ENCODE measurements around the gene WNK3.

WNK3 gene

DNA sequence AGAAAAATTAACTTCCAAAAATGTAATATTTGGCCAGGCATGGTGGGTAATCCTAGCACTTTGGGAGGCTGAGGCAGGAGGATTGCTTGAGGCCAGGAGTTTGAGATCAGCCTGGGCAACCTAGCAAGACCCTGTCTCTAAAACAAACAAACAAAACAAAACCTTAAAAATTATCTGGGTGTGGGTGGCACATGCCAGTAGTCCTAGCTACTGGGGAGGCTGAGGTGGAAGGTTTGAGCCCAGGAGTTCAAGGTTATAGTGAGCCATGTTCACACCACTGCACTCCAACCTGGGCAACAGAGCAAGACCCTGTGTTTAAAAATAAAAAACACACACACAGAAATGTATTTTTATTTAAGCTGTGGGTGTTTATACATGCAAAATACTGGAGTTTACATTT lies 186.8 kb downstream of the WNK3 start:
- DNase-seq (ENCODE audit: low read depth in 2 of 2) = no peak

DNA sequence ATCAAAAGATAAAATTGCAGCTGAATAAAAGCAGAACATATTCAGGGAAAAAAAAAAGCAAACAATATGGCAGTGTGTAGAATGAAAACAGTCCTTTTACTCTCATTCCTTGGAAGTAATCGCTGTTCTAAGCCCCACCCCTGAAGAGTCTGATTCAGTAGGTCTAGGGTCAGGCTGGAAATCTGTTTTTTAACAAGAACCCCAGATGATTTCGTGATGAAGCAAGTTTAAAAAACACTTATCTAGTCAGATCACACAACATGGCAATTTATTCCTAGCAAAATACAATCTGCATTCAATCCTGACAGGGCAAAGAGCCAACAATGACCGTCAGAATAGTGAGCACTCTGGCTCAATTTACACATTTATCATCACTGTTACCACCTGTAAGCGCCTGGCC lies 190.9 kb downstream of the WNK3 start:
- DNase-seq (ENCODE audit: low read depth in 2 of 2) = no peak

GRCh38 chrX:54157561-54157960 lies 200.3 kb downstream of the WNK3 start:
- no peak for DNase-seq (ENCODE audit: low read depth in 2 of 2)

All from stimulated activated CD8-positive, alpha-beta memory T cell treated with anti-CD3 and anti-CD28 coated beads, Interleukin-2, amount 100 ng/mL, for 1 hour (primary cell).